Calu3 (cell line): ENCODE measurements around the gene LMX1A. TPM values are rescaled to one million over a fixed set of nuclear protein-coding genes. Genes with fewer than 3 reads are reported as not detected.

Experiments
- BruUV-seq: library from RNA; stranded (reverse); fragments of 400-500 nt; replicated peaks from 2 replicates; lab custom pipeline; 2021; lab: Mats Ljungman, UMichigan
- CTCF ChIA-PET: fragments of 300-600 bp; sonication (Branson Sonifier 250); formaldehyde crosslinking; loops from one replicate; lab custom pipeline; 2022; ENCODE audit warnings: antibody characterized with exemption; lab: Charles Lee
- DNase-seq: peaks from one replicate; pipeline ENCODE4 v3.0.0; 2022
- H3K27ac Mint-ChIP-seq: one replicate; pipeline ENCODE4 v1.8.0; 2022; ENCODE audit warnings: mixed read lengths; ENCODE audit not compliant: unreplicated experiment
- H3K27me3 Mint-ChIP-seq: one replicate; pipeline ENCODE4 v1.8.0; 2022; ENCODE audit warnings: mixed read lengths; ENCODE audit not compliant: unreplicated experiment
- H3K36me3 Mint-ChIP-seq: one replicate; pipeline ENCODE4 v1.8.0; 2022; ENCODE audit warnings: mild to moderate bottlenecking, moderate library complexity, mixed read lengths; ENCODE audit not compliant: insufficient read depth, unreplicated experiment
- H3K4me1 Mint-ChIP-seq: one replicate; pipeline ENCODE4 v1.8.0; 2022; ENCODE audit warnings: mild to moderate bottlenecking, low read depth, mixed read lengths; ENCODE audit not compliant: unreplicated experiment
- H3K4me3 Mint-ChIP-seq: one replicate; pipeline ENCODE4 v1.8.0; 2022; ENCODE audit warnings: mild to moderate bottlenecking, low read depth, moderate library complexity, mixed read lengths; ENCODE audit not compliant: unreplicated experiment
- H3K9me3 Mint-ChIP-seq: one replicate; pipeline ENCODE4 v1.8.0; 2022; ENCODE audit warnings: low read depth, mixed read lengths; ENCODE audit not compliant: unreplicated experiment
- intact Hi-C: fragments of 100-400 bp; cut with micrococcal nuclease; formaldehyde crosslinking; loops from one replicate; pipeline ENCODE4 v1.10.0; 2022; ENCODE audit not compliant: unreplicated experiment
- total RNA-seq: library from RNA; stranded (reverse); gene quantifications from 2 replicates; pipeline ENCODE4 v1.2.3, GENCODE V29; 2022
- TF ChIP-seq, protein P1 (sequence below): fragments of 200-600 bp; IDR thresholded peaks from one replicate; pipeline ENCODE4 v1.8.0; 2022; ENCODE audit warnings: antibody characterized with exemption; ENCODE audit not compliant: unreplicated experiment

LMX1A gene
- total RNA-seq, 1 experiment from 2014 or later = not detected

- Mint-ChIP-seq H3K36me3 (no peaks in the 10 kb centered on the region), H3K27ac (no peak overlapping the region), H3K4me3 (no peak overlapping the region), H3K4me1 (no peaks in the 10 kb centered on the region), H3K27me3 (peaks cover 11% of the 10 kb centered on the region), H3K9me3 (peaks cover 3% of the 10 kb centered on the region)
- intact Hi-C loops = no loop called here
- DNase-seq = no peak
- no TSS peak for BruUV-seq
- CTCF ChIA-PET = interaction anchor here (0.7 to 1.2 kb wide), 2 partner anchors 8 to 1751 kb away, joined by 3 to 4 read pairs; no protein-coding TSS in a partner anchor
- TF ChIP-seq, protein P1, sequence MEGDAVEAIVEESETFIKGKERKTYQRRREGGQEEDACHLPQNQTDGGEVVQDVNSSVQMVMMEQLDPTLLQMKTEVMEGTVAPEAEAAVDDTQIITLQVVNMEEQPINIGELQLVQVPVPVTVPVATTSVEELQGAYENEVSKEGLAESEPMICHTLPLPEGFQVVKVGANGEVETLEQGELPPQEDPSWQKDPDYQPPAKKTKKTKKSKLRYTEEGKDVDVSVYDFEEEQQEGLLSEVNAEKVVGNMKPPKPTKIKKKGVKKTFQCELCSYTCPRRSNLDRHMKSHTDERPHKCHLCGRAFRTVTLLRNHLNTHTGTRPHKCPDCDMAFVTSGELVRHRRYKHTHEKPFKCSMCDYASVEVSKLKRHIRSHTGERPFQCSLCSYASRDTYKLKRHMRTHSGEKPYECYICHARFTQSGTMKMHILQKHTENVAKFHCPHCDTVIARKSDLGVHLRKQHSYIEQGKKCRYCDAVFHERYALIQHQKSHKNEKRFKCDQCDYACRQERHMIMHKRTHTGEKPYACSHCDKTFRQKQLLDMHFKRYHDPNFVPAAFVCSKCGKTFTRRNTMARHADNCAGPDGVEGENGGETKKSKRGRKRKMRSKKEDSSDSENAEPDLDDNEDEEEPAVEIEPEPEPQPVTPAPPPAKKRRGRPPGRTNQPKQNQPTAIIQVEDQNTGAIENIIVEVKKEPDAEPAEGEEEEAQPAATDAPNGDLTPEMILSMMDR = no peak
Measured at GRCh38 chr1:165169729-165170128, 186.8 kb downstream of the LMX1A start.

DNA sequence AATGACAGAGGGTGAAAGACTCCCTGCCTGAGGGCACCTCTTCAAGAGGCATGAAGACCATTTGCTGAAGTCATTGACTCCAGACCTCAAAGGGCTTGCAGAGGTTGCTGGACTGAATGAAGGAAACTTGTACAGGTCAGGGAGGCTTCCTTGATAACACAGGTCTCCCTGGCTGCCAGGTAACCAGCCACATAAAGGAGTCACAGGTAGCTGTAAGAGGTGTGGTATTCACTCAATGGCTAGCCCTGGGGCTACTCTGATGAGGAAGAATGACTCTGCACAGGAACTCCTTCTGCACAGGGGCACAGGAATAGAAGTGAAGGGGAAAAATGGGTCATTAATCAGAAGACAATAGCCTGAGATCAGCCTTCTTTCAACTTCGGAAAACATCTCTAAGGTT lies 187.5 kb downstream of the LMX1A start:
- Mint-ChIP-seq H3K36me3 (no peaks in the 10 kb centered on the region), H3K4me3 (no peak overlapping the region), H3K27ac (no peak overlapping the region), H3K9me3 (no peaks in the 10 kb centered on the region), H3K4me1 (no peaks in the 10 kb centered on the region), H3K27me3 (peaks cover 11% of the 10 kb centered on the region)
- CTCF ChIA-PET = interaction anchor here (0.7 kb wide), 1 partner anchor 1752 kb away, joined by 3 read pairs; no protein-coding TSS in a partner anchor
- TF ChIP-seq, protein P1 = no peak
- intact Hi-C loops = no loop called here
- no TSS peak for BruUV-seq
- peak; percentile 22 for DNase-seq

DNA sequence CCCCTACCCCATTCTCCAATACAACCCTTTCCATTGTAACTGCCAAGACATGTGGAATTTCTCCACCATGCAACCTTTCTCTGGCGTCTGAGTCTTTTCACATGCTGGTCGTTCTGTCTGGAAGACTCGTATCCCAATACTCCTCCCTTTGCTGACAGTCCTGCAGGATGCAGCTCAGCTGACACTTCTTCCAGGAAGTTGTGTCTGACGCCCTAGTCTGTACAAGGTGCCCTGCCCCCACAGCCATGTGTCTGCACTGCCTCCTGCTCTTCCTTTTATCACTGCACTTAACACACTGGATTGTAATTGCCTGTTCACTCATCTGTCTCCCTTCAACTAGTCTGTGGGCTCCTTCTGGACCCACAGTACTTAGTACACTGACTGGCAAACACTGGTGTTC lies 188.0 kb downstream of the LMX1A start:
- no peaks in the 10 kb centered on the region for H3K9me3 Mint-ChIP-seq
- TF ChIP-seq, protein P1 = no peak
- H3K4me1 Mint-ChIP-seq = no peaks in the 10 kb centered on the region
- CTCF ChIA-PET = no interaction called here
- no TSS peak for BruUV-seq
- no peak overlapping the region for H3K4me3 Mint-ChIP-seq
- DNase-seq = no peak
- intact Hi-C loops = no loop called here
- H3K36me3 Mint-ChIP-seq = no peaks in the 10 kb centered on the region
- peaks cover 11% of the 10 kb centered on the region for H3K27me3 Mint-ChIP-seq
- H3K27ac Mint-ChIP-seq = no peak overlapping the region

GRCh38 chr1:165162671-165163241 lies 193.8 kb downstream of the LMX1A start:
- no peak overlapping the region for H3K27ac Mint-ChIP-seq
- peaks cover 15% of the 10 kb centered on the region for H3K4me1 Mint-ChIP-seq
- DNase-seq = peak; percentile 76
- H3K9me3 Mint-ChIP-seq = no peaks in the 10 kb centered on the region
- H3K4me3 Mint-ChIP-seq = no peak overlapping the region
- no peaks in the 10 kb centered on the region for H3K36me3 Mint-ChIP-seq
- TF ChIP-seq, protein P1 = no peak
- CTCF ChIA-PET = interaction anchor here (1.1 kb wide), 1 partner anchor 205 kb away, joined by 3 read pairs; no protein-coding TSS in a partner anchor
- peaks cover 17% of the 10 kb centered on the region for H3K27me3 Mint-ChIP-seq
- BruUV-seq = no TSS peak
- intact Hi-C loops = no loop called here
